Measurements from ENCODE around the gene AHDC1. TPM values are rescaled to one million over a fixed set of nuclear protein-coding genes. Genes with fewer than 3 reads are reported as not detected.

The AHDC1 gene
- total RNA-seq, 4 donors from 2014 or later = 14.7 to 54.3 (median 35.4) TPM

DNA sequence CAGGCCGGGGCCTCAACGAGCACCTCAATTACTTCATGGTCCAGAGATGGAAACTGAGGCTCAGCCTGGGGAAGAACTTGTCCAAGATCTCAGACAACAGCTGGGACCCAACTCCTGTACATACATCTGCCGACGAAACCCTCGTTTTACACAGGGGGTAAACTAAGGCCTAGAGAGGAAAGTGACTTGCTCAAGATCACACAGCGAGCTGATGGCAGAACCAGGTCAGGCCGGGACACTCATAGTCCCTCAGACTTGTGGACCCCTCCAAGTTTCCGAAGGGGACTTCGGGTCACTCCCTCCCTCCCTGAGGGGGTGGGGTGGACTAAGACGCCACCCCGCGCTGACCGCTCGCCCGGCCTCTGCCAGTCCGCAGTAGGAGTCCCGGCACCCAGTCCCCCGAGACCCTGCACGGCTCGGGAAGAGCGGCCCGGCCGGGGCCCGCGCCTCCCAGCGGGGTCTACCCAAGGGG lies 114.4 kb downstream of the AHDC1 start:
- Histone ChIP-seq H3K27ac (replicated peaks in 1 of 4) (peak overlapping the region; percentile 96 to 100 (median 98)), H3K4me3 (peak overlapping the region; percentile 87 to 99 (median 88)), H3K27me3 (no peaks in the 10 kb centered on the region), H3K36me3 (peaks cover 0 to 4% (median 0%) of the 10 kb centered on the region in 4 donors), H3K4me1 (peaks cover 47 to 67% (median 58%) of the 10 kb centered on the region in 4 donors), H3K9me3 (no peaks in the 10 kb centered on the region)
- DNase-seq (ENCODE audit: extremely low spot score) = no peak
- TF ChIP-seq EP300 (IDR thresholded peaks at IDR 0.05) = no peak
- no peak for TF ChIP-seq POLR2A (IDR thresholded peaks at IDR 0.05; ENCODE audit: low read depth)
- TF ChIP-seq, protein P1, sequence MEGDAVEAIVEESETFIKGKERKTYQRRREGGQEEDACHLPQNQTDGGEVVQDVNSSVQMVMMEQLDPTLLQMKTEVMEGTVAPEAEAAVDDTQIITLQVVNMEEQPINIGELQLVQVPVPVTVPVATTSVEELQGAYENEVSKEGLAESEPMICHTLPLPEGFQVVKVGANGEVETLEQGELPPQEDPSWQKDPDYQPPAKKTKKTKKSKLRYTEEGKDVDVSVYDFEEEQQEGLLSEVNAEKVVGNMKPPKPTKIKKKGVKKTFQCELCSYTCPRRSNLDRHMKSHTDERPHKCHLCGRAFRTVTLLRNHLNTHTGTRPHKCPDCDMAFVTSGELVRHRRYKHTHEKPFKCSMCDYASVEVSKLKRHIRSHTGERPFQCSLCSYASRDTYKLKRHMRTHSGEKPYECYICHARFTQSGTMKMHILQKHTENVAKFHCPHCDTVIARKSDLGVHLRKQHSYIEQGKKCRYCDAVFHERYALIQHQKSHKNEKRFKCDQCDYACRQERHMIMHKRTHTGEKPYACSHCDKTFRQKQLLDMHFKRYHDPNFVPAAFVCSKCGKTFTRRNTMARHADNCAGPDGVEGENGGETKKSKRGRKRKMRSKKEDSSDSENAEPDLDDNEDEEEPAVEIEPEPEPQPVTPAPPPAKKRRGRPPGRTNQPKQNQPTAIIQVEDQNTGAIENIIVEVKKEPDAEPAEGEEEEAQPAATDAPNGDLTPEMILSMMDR (IDR thresholded peaks at IDR 0.05) = no peak
- TF ChIP-seq POLR2AphosphoS5 (IDR thresholded peaks at IDR 0.05) = no peak
- 0% methylated on average over 11 of the region's 26 CpGs for WGBS
- intact Hi-C loops (cut with DNase I) = loop anchor here (5.0 kb wide), 1 partner anchor 52 kb away; no protein-coding TSS in a partner anchor

DNA sequence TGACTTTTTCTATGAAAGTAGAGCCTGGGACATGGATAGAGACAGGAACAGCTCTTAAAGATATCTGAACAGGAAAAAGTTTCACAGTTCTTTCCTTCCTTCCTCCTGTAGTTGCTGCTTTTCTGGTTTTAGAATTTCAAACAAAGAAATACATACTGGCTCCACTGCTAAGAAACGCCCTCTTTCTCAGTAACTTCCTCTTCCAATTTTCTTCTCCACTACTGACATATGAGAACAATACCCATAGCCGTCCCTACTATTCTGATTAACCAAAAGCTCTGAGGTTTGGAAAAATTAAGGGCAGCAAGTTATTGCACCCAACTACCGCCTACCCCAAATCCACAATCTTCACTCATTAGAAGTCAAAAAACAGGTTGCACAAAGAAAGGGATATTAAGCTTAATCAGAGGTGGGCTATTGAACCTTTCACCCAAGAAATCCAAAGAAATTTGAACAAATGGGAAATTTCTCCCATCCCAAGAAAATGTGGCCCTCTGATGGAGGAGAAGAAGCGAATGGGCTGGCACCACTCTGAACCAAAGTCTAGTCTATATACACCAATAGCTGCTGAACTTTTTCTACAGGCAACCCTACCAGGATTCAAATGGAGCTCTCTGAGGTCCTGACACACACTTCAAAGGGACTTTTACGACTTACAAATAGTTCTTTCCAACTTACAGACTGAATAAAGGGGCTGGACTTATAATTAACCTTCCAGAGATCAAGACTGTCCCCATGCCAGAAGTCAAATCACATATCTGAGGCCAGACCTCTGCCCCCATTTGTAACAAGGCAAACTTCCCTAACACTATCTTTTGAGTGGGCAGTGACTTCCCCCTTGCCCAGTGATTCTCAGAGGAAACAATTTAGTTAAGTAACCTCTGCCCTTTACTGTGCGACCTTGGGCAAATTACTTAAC lies 115.7 kb downstream of the AHDC1 start:
- intact Hi-C loops (cut with DNase I) = loop anchor here (5.0 kb wide), 1 partner anchor 51 kb away; no protein-coding TSS in a partner anchor
- no peak for DNase-seq (ENCODE audit: extremely low spot score)
- Histone ChIP-seq H3K9me3 (no peaks in the 10 kb centered on the region), H3K36me3 (peaks cover 0 to 10% (median 0%) of the 10 kb centered on the region in 4 donors), H3K4me1 (peaks cover 55 to 75% (median 70%) of the 10 kb centered on the region in 4 donors), H3K4me3 (peak overlapping the region; percentile 87 to 99 (median 88)), H3K27me3 (no peaks in the 10 kb centered on the region), H3K27ac (replicated peaks in 1 of 4) (peak overlapping the region; percentile 96 to 100 (median 98))
- WGBS = 17% methylated on average over 6 of the region's 6 CpGs
- TF ChIP-seq POLR2A (IDR thresholded peaks at IDR 0.05; ENCODE audit: low read depth) (no peak), POLR2AphosphoS5 (IDR thresholded peaks at IDR 0.05) (no peak), EP300 (IDR thresholded peaks at IDR 0.05) (no peak)
- TF ChIP-seq, protein P1 (IDR thresholded peaks at IDR 0.05) = no peak

DNA sequence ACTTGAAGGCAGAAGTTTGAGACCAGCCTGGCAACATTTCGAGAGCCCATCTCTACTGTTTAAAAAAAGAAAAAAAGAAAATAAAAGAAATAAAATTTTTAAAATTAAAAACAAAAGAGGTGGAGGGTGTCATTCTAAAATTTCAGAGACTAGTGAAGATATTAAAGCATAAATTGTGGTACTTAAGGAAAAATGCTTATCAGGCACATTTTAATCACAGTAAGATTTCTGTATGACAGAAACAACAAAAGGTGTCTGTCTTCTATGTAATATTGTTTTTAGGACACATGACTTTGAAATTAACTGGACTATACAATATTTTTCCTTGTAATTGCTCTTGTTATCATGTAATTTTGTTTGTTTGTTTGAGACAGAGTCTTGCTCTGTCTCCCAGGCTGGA lies 118.6 kb downstream of the AHDC1 start:
- 86% methylated on average over 1 of the region's 1 CpG for WGBS
- intact Hi-C loops (cut with DNase I) = loop anchor here (5.0 kb wide), 1 partner anchor 48 kb away; no protein-coding TSS in a partner anchor
- H3K4me1 ChIP-seq = peaks cover 50 to 76% (median 71%) of the 10 kb centered on the region in 4 donors

More for the DNA sequence above, 118.6 kb downstream of the AHDC1 start:
- no peaks in the 10 kb centered on the region for H3K9me3 ChIP-seq
- H3K27ac ChIP-seq (replicated peaks in 1 of 4) = no peak overlapping the region
- DNase-seq (ENCODE audit: extremely low spot score) = no peak
- H3K36me3 ChIP-seq = peaks cover 0 to 10% (median 0%) of the 10 kb centered on the region in 4 donors
- TF ChIP-seq EP300 (IDR thresholded peaks at IDR 0.05) (no peak), POLR2AphosphoS5 (IDR thresholded peaks at IDR 0.05) (no peak), POLR2A (IDR thresholded peaks at IDR 0.05; ENCODE audit: low read depth) (no peak)
- TF ChIP-seq, protein P1 (IDR thresholded peaks at IDR 0.05) = no peak
- H3K27me3 ChIP-seq = no peaks in the 10 kb centered on the region
- H3K4me3 ChIP-seq = no peak overlapping the region

Small RNAs within 50 kb of the gene (small RNA-seq; reads per million reads assigned to genes)
- 0 reads per million in 3 donors for gene AL031729.1

Other genes with a start within 250 kb of the AHDC1 start
- 10 to 100 TPM; 29.7 to 80.1 (median 55.4) TPM for gene MAP3K6, start 237.2 kb downstream of the AHDC1 start, total RNA-seq
- 10 to 100 TPM in 2 of 4 donors, 1 to 10 TPM in 2; 2.9 to 16.6 (median 10.5) TPM for gene FCN3, start 229.3 kb downstream of the AHDC1 start, total RNA-seq
- gene CD164L2, start 220.8 kb downstream of the AHDC1 start, total RNA-seq = not detected
- 1 to 10 TPM in 1 of 4 donors, under 1 TPM in 1, not detected in 2; 0.13 to 4.5 TPM for gene GPR3, start 211.5 kb downstream of the AHDC1 start, total RNA-seq
- 100 to 1,000 TPM in 2 of 4 donors, 10 to 100 TPM in 2; 78.5 to 141 (median 101) TPM for gene WASF2, start 114.0 kb downstream of the AHDC1 start, total RNA-seq
- 10 to 100 TPM; 12.0 to 32.1 (median 12.6) TPM for gene FGR, start 31.0 kb upstream of the AHDC1 start, total RNA-seq
- 10 to 100 TPM; 33.2 to 86.3 (median 70.2) TPM for gene IFI6, start 68.0 kb upstream of the AHDC1 start, total RNA-seq
- gene FAM76A, start 121.8 kb upstream of the AHDC1 start, total RNA-seq = 10 to 100 TPM; 15.6 to 17.4 (median 16.6) TPM
- 10 to 100 TPM; 44.0 to 76.7 (median 56.1) TPM for gene STX12, start 169.1 kb upstream of the AHDC1 start, total RNA-seq
- gene PPP1R8, start 226.6 kb upstream of the AHDC1 start, total RNA-seq = 10 to 100 TPM; 33.2 to 51.6 (median 42.0) TPM

All from esophagus muscularis mucosa (tissue), 4 donors.